Measurements from ENCODE around the gene TMEM89.

GRCh38 chr3:48648188-48648850 lies 26.8 kb upstream of the TMEM89 start:
- no peak for TF ChIP-seq POLR2A (IDR thresholded peaks at IDR 0.05)
- TF ChIP-seq, protein P1, sequence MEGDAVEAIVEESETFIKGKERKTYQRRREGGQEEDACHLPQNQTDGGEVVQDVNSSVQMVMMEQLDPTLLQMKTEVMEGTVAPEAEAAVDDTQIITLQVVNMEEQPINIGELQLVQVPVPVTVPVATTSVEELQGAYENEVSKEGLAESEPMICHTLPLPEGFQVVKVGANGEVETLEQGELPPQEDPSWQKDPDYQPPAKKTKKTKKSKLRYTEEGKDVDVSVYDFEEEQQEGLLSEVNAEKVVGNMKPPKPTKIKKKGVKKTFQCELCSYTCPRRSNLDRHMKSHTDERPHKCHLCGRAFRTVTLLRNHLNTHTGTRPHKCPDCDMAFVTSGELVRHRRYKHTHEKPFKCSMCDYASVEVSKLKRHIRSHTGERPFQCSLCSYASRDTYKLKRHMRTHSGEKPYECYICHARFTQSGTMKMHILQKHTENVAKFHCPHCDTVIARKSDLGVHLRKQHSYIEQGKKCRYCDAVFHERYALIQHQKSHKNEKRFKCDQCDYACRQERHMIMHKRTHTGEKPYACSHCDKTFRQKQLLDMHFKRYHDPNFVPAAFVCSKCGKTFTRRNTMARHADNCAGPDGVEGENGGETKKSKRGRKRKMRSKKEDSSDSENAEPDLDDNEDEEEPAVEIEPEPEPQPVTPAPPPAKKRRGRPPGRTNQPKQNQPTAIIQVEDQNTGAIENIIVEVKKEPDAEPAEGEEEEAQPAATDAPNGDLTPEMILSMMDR (IDR thresholded peaks at IDR 0.05), result no peak
